Measurements from ENCODE around the gene TTC21B.

TTC21B gene

DNA sequence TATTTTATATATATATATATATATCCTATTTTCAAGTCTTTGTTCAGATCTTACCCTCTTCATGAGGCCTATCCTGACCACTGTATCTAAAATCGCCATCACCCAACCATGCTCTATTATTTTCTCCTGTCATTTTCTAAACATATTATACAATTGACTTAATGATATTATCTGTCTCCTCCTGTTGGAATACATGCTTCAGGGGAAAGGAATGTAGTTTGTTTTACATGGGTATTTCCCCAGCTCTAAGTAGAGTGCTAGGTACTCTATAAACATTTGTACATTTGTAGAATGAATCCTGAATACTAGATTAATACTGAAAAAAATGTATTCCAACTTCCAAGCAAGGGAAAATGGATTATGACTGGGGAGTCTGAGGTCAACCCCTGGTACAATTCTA is 26.2 kb downstream of the TTC21B start:
- no peak for DNase-seq (ENCODE audit: insufficient read length, low spot score)

DNA sequence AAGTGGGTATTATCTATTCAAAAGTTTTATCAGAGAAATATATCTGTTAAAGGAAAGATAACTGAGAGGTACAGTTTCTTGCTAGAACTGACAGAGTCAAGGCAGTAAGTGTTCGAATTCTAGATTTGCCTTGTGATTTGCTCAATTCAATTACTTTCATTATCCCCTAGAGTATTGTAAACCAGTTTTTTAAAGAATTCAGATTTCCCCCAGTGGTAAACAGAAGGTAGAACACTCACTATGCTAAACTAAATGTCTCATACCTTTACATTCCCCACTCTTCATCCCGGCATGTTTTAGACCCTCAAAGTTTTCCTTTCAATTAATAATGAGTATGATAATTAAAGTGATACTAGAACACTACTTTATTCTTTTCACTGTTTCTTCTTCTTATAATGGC is 28.6 kb downstream of the TTC21B start:
- DNase-seq (ENCODE audit: insufficient read length, low spot score) (no peak), FAIRE-seq (no peak)
- TF ChIP-seq, protein P1, sequence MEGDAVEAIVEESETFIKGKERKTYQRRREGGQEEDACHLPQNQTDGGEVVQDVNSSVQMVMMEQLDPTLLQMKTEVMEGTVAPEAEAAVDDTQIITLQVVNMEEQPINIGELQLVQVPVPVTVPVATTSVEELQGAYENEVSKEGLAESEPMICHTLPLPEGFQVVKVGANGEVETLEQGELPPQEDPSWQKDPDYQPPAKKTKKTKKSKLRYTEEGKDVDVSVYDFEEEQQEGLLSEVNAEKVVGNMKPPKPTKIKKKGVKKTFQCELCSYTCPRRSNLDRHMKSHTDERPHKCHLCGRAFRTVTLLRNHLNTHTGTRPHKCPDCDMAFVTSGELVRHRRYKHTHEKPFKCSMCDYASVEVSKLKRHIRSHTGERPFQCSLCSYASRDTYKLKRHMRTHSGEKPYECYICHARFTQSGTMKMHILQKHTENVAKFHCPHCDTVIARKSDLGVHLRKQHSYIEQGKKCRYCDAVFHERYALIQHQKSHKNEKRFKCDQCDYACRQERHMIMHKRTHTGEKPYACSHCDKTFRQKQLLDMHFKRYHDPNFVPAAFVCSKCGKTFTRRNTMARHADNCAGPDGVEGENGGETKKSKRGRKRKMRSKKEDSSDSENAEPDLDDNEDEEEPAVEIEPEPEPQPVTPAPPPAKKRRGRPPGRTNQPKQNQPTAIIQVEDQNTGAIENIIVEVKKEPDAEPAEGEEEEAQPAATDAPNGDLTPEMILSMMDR (IDR thresholded peaks at IDR 0.05; ENCODE audit: insufficient read depth, missing control alignments), result no peak

More for the DNA sequence above, 26.2 kb downstream of the TTC21B start:
- TF ChIP-seq, protein P1 (IDR thresholded peaks at IDR 0.05; ENCODE audit: insufficient read depth, missing control alignments), result no peak
- no peak for FAIRE-seq

DNA sequence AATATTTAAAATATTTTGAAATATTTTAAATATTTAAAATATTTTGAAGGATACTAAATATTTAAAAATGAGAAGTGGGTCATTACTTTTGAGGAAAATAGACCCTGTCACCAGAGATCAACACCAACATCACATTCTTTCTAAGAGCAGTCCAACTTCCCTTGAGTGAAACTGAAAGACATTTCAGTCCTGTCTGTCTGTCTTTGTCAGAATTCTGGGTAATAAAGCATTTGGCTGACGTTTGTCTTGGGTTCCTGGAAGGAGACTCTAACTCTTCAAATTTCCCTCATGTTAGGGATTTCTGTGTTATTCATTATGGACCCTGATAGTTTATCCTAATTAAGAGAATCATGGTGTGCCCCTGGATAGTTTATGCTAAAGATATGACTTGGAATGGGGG is 32.8 kb downstream of the TTC21B start:
- no peak for FAIRE-seq
- DNase-seq (ENCODE audit: insufficient read length, low spot score), result no peak
- TF ChIP-seq, protein P1 (IDR thresholded peaks at IDR 0.05; ENCODE audit: insufficient read depth, missing control alignments), result no peak

DNA sequence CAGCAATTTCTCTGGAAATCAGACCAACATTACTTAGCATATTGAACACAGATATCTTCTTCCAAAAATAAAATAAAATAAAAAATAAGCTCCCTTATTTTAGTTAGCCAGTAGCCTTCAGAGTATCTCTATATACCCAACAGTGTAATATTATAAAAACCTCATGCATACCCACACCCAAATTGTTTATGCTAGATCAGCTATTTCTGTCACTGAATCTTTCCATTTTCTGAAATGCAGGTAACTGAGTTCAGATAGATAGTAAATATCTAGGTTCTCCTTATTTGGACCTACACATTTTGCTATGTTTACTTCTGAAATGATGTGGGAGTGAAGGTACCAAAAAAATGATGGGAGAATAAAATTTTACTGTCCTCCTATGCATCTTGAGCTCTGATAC is 39.9 kb downstream of the TTC21B start:
- FAIRE-seq (no peak), DNase-seq (ENCODE audit: insufficient read length, low spot score) (no peak)
- TF ChIP-seq, protein P1 (IDR thresholded peaks at IDR 0.05; ENCODE audit: insufficient read depth, missing control alignments), result no peak

DNA sequence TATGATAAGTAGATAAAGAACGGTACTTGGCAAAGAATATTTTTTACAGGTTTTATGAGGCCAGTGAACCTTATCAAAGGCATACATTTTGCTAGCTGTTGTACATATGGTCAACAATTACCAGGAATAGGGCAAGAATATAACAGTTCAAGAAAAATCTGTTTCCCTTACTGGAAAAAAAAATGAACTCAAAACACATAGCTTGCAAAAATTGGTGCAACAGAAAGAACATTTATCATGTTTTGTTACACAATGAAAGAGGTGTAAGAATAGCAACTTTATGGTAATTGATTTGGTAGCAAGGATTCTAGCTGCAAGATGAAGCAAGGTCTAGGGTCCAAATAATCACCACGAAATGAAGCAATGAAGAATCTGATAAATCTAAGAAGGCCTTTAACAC is 41.6 kb downstream of the TTC21B start:
- TF ChIP-seq, protein P1 (IDR thresholded peaks at IDR 0.05; ENCODE audit: insufficient read depth, missing control alignments), result no peak
- FAIRE-seq, result no peak
- no peak for DNase-seq (ENCODE audit: insufficient read length, low spot score)

DNA sequence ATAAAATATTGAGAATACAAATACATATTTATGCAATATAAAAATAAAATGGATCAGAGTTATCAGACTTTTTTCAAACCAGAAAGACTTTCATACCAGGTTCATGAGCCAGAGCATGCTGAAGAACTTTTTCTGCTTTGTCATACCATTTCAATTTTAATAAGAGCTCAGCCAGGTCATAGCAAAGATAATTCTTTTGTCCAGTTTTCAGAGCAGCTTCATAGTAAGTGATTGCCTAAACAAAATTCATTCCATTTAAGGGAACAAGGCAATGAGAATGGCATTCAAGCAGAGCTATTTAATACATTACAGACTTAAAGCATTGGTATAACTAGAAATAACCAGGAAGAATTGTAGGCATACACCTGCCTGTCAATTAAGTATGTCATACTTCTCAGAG is 42.3 kb downstream of the TTC21B start:
- no peak for FAIRE-seq
- TF ChIP-seq, protein P1 (IDR thresholded peaks at IDR 0.05; ENCODE audit: insufficient read depth, missing control alignments), result no peak

DNA sequence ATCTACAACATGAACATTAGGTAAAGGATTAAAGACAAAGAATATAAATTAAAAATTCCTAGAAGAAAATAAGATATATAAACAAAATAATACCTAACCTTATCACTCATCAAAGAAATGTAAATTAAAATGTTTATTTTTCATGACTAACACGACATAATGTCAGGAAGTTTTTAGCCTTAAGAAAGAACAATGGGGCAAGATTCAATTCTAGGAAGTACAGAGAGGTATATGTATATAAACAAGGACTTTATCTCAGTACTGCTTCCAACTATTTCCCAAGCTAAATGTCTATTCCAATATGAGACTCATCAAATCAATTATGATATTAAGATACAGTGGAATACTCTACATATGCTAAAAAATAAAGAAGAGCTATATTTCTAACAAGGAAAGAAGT is 44.1 kb downstream of the TTC21B start:
- TF ChIP-seq, protein P1 (IDR thresholded peaks at IDR 0.05; ENCODE audit: insufficient read depth, missing control alignments), result no peak
- DNase-seq (ENCODE audit: insufficient read length, low spot score), result no peak
- FAIRE-seq, result no peak

More for the DNA sequence above, 42.3 kb downstream of the TTC21B start:
- DNase-seq (ENCODE audit: insufficient read length, low spot score), result no peak
